GM13976 (cell line): Measurements from ENCODE around the gene WEE1.
"Not testable (repeated sequence)": the region's sequence is repeated elsewhere in the genome, so short reads cannot be mapped to it uniquely, and the experiment has no call there.

ENCODE experiments used
- DNase-seq: peaks from one replicate; pipeline ENCODE4 v3.0.0; 2012; ENCODE audit warnings: low spot score
- CTCF ChIP-seq: IDR thresholded peaks from 2 replicates; pipeline ENCODE4 v1.5.1; 2012; ENCODE audit warnings: borderline replicate concordance, mild to moderate bottlenecking; ENCODE audit not compliant: insufficient read depth; ENCODE audit errors: extremely low read depth, missing control alignments, control extremely low read depth
- in situ Hi-C: fragments of 300-500 bp; cut with MboI; formaldehyde crosslinking; loops from one replicate; pipeline ENCODE4 v1.12.0; 2022; ENCODE audit warnings: low sequenced_read_pairs, mixed read lengths, inconsistent platforms; ENCODE audit not compliant: unreplicated experiment

The WEE1 gene

GRCh38 chr11:9619971-9620370 lies 46.5 kb downstream of the WEE1 start:
- no peak for DNase-seq
- TF ChIP-seq CTCF: no peak
- in situ Hi-C loops: no loop called here

GRCh38 chr11:9622353-9622752 lies 48.9 kb downstream of the WEE1 start:
- DNase-seq, in situ Hi-C loops: not testable (repeated sequence)

- in situ Hi-C loops, DNase-seq: not testable (repeated sequence)
Observed at GRCh38 chr11:9623053-9623452, 49.6 kb downstream of the WEE1 start.

- DNase-seq: no peak
- TF ChIP-seq CTCF: no peak
- in situ Hi-C loops: no loop called here
Observed at GRCh38 chr11:9624448-9624847, 51.0 kb downstream of the WEE1 start.

- DNase-seq: no peak
- in situ Hi-C loops: no loop called here
- no peak for TF ChIP-seq CTCF
Observed at GRCh38 chr11:9625162-9625561, 51.7 kb downstream of the WEE1 start.

GRCh38 chr11:9625728-9626127 lies 52.3 kb downstream of the WEE1 start:
- in situ Hi-C loops: no loop called here
- no peak for DNase-seq
- no peak for TF ChIP-seq CTCF

GRCh38 chr11:9626496-9627394 lies 53.3 kb downstream of the WEE1 start:
- in situ Hi-C loops: no loop called here
- TF ChIP-seq CTCF: no peak
- DNase-seq: no peak
